Measurements from ENCODE around the gene SLC25A13.

SLC25A13 gene

GRCh38 chr7:96287559-96287958, 34.3 kb downstream of the SLC25A13 start:
- DNase-seq, result peak; percentile 37

- no peak for DNase-seq
Observed at GRCh38 chr7:96287132-96287531, 34.8 kb downstream of the SLC25A13 start.

GRCh38 chr7:96285579-96285978, 36.3 kb downstream of the SLC25A13 start:
- DNase-seq, result peak; percentile 27

- no peak for DNase-seq
Observed at GRCh38 chr7:96284835-96285234, 37.1 kb downstream of the SLC25A13 start.

- DNase-seq, result no peak
Observed at GRCh38 chr7:96284240-96284639, 37.7 kb downstream of the SLC25A13 start.

- DNase-seq, result no peak
Observed at GRCh38 chr7:96282835-96283234, 39.1 kb downstream of the SLC25A13 start.

GRCh38 chr7:96277921-96278320, 44.0 kb downstream of the SLC25A13 start:
- no peak for DNase-seq

- no peak for DNase-seq
Observed at GRCh38 chr7:96276019-96276418, 45.9 kb downstream of the SLC25A13 start.

- DNase-seq, result no peak
Observed at GRCh38 chr7:96273716-96274115, 48.2 kb downstream of the SLC25A13 start.

GRCh38 chr7:96269246-96269994, 52.5 kb downstream of the SLC25A13 start:
- DNase-seq, result no peak

GRCh38 chr7:96266580-96266979, 55.3 kb downstream of the SLC25A13 start:
- no peak for DNase-seq

- DNase-seq, result no peak
Observed at GRCh38 chr7:96266015-96266414, 55.9 kb downstream of the SLC25A13 start.

GRCh38 chr7:96253964-96254363, 67.9 kb downstream of the SLC25A13 start:
- DNase-seq, result no peak

GRCh38 chr7:96253441-96253840, 68.5 kb downstream of the SLC25A13 start:
- no peak for DNase-seq

- DNase-seq, result peak; percentile 10
Observed at GRCh38 chr7:96250776-96251361, 71.0 kb downstream of the SLC25A13 start.

GRCh38 chr7:96248405-96248804, 73.5 kb downstream of the SLC25A13 start:
- no peak for DNase-seq

GRCh38 chr7:96246919-96247318, 75.0 kb downstream of the SLC25A13 start:
- DNase-seq, result no peak

GRCh38 chr7:96244992-96245292, 77.0 kb downstream of the SLC25A13 start:
- DNase-seq, result no peak

- DNase-seq, result no peak
Observed at GRCh38 chr7:96244244-96244991, 77.5 kb downstream of the SLC25A13 start.

- no peak for DNase-seq
Observed at GRCh38 chr7:96243241-96243640, 78.7 kb downstream of the SLC25A13 start.

- peak; percentile 25 for DNase-seq
Observed at GRCh38 chr7:96241855-96242254, 80.0 kb downstream of the SLC25A13 start.

- no peak for DNase-seq
Observed at GRCh38 chr7:96238976-96239766, 82.7 kb downstream of the SLC25A13 start.

GRCh38 chr7:96238474-96238873, 83.4 kb downstream of the SLC25A13 start:
- DNase-seq, result no peak

All from hematopoietic multipotent progenitor cell treated with erythropoietin and hydrocortisone succinate and interleukin-3 and kit ligand, for 6 days (in vitro differentiated cells).